ENCODE measurements around the gene SMAP2.
A peak's percentile ranks its signal among the peaks of the same experiment; 100 is the strongest.
"Not testable (repeated sequence)": the region's sequence is repeated elsewhere in the genome, so short reads cannot be mapped to it uniquely, and the experiment has no call there.

Gene SMAP2

DNA sequence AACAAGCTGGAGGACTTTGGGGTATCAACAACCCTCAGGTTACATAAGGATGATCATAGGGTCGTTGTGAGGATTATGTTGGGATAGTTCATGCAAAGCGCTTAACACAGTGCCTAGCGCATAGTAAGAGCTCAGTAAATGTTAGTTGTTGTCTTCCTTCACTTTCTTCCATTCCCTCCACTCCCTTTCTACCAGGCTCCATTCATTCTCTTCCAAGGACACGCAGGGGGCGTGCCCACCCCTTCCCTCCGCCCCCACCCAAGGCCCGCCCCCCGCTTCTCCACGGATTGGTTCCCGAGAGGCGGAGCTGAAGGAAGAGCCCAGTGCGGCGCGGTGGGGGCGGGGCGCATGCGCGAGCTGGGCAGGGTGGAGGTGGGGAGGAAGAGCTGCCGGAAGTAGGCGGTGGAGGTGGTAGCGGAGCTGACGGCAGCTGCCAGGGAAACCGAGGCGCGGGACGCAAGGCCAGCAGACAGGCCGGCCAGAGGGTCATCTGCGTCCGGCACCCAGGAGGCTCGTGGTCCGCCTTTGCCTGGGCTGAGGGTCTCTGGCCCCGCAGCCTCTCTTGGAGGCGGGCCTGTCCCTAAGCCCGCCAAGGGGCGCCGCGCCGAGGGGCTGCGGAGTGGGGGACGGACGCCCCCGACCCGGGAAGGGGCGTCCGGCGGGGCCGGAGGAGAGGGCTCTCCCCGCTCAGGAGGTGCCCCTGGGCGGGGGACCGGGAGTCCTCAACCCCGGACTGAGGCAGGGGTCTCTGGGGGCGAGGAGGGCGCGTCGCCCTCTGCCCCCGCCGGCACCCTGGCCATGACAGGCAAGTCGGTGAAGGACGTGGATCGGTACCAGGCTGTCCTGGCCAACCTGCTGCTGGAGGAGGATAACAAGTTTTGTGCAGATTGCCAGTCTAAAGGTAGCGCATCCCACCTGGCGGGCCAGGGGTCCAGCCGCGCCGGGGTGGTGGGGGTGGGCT is at the start of gene SMAP2:
TSS of gene SMAP2 (plus strand) at position 405 of the 961 bp plus-strand sequence. CDS start at position 799, 394 bp downstream.
- peak; percentile 97 for DNase-seq

DNA sequence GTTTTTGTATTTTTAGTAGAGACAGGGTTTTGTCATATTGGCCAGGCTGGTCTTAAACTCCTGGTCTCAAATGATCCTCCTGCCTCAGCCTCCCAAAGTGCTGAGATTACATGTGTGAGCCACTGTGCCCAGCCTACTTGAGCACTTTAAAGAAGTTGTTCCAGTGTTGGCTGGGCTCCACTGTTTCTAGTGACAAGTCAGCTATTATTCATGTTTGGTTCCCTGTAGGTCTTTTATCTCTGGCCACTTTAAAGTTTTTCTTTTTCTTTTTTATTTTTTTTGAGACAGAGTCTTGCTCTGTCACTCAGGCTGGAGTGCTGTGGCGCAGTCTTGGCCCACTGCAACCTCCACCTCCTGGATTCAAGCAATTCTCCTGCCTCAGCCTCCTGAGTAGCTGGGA is 42.1 kb upstream of the SMAP2 start:
- DNase-seq: not testable (repeated sequence)

DNA sequence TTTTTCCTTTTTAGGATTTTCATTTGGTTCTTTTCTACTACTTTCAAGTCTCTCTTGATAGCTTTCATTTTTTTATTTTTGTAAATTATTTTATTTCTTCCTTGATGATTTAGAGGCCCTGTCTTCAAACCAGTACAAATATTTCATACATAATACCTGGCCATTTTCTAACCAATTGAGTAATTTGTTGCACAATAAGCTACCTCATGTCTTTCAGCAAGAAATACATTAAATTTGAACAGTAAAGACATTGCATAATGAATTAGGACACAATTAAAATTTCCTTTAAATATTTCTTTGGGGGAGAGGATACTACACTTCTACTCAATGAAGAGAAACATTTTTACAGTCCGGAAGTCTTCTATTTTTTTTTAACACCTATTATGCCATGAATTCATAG is 40.8 kb upstream of the SMAP2 start:
- no peak for DNase-seq

DNA sequence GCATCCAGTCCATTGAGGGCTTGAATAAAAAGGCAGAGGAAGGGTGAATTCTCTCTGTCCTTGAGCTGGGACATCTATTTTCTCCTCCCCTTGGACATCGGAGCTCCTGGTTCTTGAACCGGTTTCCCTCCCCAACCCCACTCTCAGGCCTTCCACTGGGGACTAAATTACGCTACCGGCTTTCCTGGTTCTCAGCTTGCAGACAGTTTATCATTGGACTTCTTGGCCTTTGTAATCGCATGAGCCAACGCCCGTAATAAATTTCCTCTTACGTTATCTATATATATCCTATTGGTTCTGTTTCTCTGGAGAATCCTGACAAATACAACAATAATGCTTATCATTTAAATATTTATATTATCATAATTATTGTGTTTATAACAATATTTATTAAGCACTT is 36.1 kb upstream of the SMAP2 start:
- DNase-seq: no peak

DNA sequence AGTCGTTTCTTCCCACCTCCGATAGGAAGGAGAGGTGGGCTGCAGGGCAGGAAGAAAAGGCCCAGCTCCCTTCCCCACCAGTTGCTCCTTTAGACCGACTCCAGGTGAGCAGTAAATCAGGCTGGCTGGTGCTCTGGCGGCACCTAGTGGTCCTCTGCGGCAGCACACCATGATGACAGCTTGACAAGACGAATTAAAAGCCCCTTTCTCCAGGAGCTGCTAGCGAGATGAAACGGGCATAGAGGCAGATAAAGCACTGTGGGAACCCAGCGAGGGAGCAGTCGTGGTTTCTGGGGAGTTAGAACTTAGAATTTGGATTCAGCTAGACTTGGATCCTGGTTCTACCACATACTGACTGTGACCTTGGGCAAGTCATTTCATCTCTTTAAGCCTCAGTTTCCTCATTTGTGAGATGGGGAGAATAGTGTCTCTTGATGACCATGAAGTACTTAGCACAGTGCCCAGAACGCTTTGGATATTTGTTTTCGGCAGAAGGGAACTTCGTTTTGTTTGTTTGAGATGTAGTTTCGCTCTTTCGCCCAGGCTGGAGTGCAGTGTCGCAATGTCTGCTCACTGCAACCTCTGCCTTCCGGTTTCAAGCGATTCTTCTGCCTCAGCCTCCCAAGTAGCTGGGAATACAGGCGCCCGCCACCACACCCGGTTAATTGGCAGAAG is 34.6 kb upstream of the SMAP2 start:
- DNase-seq: peak; percentile 91

DNA sequence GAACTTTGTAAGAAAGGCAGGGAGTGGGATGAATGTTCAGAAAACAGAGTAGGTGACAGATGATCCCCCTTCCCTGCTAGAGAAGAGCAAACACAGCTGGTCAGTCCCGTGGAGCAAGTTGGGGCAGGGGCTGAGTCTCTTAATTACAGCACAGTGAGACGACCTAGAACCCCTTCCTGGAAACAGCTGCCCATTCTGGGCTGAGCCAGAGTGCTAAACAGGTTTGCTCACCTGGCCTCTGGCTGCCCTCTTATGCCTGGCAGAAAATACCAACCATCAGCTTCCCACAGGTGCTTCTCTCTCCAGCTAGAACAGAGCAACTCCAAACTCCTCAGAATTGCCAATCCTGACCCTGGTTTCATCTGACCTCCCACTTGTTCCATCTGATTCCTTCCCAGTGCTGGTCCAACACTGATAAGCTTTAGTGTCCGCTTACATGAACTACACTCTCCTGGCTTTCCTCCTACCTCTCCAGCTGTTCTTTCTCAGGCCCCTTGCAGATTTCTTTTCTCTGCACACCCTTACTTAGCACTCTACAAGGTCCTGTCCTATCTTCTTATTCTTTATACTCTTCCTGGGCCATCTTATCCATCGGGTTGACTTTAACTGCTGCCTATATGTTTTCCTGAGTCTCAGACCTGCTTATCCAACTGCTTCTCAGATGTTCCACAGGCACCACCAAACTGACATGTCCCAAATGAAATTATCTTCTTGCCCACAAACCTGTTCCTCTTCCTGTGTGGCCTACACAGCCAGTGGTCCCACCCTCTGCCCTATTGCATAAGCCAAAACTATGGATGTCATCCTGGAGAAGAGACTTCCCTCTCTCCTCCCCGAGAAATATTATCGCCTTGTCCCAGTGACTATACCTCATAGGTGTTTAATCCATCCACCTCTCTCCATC is 33.9 kb upstream of the SMAP2 start:
- no peak for DNase-seq

DNA sequence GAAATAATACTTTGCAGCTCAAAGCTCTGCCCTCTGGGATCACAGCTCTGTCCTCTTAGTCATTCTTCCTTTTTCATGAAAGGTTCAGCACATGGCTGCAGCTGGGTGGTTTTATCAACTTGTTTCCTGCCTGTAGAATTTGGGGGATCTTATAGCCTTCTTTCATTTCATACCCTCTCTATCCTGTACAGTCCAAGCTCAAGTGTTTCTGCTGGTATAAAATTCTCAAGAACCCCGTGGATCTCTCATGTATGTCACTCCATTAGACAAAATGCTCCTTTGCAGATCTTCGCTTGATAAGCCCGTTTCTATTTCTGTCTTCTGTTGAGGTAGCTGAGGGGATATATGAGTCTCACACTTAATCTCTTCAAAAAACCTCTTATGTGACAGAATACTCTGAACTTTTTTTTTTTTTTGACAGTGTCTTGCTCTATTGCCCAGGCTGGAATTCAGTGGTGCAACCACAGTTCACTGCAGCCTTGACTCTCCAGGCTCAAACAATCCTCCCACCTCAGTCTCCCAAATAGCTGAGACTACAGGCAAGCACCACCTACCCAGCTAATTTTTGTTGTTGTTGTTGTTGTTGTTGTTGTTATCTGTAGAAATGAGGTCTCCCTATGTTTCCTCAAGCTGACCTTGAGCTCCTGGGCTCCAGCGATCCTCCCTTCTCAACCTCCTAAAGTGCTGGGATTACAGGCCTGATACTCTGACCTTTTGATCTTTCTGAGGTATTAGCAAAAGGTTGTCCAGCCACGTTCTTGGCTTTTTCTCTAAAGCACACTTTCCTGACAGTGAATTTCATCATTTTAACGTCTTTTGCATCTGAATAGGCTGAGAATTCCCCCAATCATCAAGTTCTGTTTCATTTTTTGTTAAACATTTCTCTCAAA is 31.8 kb upstream of the SMAP2 start:
- DNase-seq: no peak

DNA sequence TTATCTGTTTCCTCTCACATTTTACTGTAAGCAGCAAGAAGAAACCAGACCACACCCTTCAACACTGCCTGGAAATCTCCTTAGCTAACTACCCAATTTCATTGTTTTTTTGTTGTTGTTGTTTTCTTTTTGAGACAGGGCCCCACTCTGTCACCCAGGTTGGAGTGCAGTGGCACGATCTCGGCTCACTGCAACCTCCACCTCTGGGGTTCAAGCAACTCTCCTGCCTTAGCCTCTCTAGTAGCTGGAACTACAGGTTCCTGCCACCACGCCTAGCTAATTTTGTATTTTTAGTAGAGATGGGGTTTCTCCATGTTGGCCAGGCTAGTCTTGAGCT is 31.2 kb upstream of the SMAP2 start:
- not testable (repeated sequence) for DNase-seq

DNA sequence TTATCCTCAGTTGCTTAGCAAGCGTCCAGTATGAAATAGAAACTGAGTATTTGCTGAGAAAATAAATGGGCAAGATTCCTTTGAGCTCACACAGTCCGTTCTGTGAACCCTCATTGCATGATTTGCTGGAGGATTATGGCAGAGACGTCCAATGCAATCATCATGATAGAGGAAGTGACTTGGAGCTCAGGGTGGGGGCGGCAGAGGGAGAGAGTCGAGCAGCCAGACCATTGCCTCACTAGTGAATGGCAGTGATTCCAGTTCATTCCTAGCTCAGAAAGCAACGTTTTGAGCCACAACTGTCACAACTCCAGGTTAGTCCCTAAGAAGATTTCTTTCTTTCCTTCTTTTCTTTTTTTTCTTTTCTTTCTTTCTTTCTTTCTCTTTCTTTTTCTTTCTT is 28.9 kb upstream of the SMAP2 start:
- DNase-seq: peak; percentile 51

DNA sequence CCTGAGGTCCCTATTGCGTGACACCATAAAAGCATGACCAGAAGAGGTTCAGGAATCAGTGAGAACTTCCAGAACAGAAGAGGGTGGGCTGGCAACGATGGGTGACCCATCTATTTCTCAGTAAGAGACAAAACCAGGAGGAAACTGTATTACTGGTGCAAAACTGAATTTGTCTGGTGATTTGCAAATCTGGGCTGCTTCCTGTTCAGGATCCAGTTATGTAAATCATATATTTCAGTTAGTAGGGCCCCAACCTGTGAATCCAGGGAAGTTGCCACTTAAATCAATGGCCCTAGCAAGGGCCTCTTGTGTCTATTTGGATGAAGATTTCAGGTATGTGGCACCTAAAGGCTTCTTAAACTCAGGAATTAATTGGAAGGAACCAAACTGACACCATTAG is 23.1 kb upstream of the SMAP2 start:
- no peak for DNase-seq

DNA sequence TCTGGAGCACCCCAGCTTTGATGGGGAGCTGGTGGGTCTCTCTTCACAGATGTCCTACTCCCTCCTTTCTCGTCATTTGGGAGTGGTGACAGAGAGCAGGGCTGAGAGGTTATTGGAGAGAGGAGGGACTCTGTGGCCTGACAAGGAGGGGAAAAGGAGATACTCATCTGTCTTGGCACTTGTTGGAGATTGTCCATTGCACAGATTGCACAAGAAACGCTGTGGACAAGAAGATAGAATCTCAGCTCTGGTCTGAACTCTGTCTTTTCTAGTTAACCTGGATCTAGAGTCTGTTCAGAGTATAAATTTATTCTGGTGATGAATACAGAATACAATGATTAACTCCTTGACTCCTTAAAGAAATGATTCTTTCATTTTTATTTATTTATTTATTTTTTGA is 22.4 kb upstream of the SMAP2 start:
- no peak for DNase-seq

DNA sequence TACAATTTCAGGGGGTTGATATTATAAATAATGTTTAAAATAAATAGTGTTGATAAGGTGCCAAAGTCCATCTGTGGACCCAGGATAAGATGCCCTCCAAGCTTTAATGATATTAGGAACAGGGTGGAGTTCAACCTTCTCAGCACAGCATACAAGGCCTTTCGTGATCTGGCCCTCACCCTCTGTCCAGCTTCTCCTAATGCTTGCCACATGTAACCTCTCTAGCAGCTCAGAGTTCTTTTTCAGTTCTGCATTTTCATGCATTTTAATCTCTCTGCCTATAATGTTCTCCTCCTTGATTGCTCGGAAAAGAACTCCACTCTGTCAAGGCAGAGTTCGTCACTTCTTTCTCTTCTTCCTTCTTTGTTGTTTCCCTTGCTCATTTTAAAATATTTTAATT is 21.4 kb upstream of the SMAP2 start:
- no peak for DNase-seq

DNA sequence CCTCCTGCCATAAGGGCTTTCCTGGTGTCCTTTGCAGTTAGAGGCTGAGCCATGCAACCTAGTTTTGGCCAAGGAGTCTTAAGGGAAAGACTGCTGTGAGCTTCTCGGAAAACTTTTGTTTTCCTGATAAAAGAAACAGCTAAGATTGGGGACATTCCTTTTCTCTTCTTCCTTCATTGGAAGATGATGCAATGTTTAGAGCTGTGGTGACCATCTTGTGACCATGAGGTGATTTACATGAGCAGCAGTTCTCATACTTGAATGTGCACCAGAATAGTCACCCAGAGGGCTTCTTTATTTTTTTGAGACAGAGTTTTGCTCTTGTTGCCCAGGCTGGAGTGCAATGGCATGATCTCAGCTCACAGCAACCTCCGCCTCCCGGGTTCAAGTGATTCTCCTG is 20.4 kb upstream of the SMAP2 start:
- DNase-seq: no peak

DNA sequence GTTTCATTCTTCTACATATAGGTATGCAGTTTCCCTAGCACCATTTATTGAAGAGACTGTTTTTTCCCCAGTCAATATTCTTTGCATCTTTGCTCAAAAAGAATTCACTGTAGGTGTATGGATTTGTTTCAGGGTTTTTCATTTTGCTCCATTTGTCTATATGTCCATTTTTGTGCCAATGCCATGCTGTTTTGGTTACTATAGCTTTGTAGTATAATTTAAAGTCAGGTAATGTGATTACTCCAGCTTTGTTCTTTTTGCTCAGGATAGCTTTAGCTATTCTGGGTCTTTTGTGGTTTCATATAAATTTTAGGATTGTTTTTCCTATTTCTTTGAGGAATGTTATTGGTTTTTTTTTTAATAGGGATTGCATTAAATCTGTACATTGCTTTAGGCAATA is 15.9 kb upstream of the SMAP2 start:
- DNase-seq: no peak

DNA sequence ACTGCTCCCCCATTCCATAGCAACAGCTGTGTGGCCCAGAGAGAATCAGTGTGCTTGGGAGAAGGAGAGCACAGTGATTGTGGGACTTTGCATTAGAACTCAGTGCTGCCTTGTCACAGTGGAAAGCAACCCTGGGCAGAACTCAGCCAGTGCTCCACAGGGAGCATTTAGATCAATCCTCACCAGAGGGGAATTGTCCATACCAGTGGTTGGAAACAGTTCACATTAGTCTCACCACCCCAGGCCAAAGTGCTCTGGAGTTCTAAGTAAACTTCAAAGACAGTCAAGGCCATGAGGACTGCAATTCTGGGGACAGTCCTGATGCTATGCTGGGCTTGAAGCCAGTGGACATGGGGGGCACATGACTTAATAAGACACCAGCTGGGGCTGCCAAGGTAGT is 12.9 kb upstream of the SMAP2 start:
- DNase-seq: no peak

DNA sequence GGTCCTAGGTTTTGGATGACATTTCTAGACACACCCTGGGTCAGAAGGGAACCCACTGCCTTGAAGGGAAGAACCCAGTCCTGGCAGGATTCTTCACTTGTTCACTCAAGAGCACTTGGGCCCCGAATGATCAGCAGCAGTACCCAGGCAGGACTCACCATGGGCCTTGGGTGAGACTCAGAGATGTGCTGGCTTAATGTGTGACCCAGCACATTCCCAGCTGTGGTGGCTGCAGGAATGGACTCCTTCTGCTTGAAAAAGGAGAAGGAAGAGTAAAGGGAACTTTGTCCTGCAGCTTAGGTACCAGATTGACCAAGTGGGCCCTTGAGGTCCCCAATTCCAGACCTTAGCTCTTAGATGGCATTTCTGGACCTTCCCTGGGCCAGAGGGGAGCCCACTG is 12.3 kb upstream of the SMAP2 start:
- no peak for DNase-seq

DNA sequence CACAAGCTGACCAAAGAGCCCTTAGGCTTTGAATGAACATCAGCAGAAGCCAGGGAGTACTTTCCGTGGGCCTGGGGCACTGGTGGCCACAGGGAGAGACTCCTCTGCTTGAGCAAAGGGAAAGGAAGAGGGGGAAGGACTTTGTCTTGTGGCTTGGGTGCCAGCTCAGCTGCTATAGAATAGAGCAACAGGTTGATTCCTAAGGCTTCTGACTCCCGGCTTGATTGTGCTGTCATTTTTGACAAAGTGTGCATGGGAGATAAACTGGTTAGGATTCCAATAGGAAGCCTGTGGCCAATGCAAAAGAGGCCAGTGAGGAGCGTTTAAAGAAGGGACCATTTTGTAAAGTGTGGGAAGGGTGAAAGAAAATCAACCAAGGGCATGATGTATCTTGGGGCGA is 11.9 kb upstream of the SMAP2 start:
- no peak for DNase-seq

DNA sequence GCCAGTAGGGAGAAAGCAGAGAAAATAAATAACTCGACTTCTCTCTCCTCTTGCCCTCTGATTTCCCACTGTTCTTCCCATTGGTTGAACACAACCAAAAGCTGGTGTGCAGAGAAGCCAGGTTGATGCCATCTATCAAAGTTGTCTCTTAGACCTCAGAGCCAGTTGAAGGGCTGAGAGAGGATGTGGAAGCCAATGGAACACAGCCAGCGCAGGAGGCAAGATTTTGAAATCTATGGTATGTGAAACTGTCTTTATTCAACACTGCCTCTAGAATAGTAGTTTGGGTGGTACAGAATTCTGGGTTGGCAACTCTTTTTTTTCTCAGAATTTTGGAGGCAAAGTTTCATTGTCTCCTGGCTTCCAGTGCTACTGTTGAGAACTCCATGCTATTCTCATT is 11.3 kb upstream of the SMAP2 start:
- DNase-seq: no peak

DNA sequence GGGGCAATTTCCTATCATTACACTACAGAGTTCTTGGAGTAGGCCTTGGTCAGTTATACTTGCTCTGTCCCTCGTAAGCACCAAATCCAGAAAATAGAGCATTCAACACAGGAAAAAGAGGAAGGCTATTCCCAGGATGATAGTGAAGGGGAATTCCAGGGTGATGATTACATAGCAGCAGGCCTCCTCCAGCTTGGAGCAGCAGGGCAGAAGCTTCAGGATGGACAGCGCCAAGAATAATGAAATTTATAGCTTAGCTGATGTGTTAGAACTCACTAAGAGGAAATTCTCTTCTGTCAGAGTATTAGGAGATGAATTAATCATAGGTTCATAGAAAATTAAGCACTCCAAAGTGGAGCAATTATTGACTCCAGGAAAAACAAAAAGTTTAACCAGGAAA is 10.8 kb upstream of the SMAP2 start:
- no peak for DNase-seq

DNA sequence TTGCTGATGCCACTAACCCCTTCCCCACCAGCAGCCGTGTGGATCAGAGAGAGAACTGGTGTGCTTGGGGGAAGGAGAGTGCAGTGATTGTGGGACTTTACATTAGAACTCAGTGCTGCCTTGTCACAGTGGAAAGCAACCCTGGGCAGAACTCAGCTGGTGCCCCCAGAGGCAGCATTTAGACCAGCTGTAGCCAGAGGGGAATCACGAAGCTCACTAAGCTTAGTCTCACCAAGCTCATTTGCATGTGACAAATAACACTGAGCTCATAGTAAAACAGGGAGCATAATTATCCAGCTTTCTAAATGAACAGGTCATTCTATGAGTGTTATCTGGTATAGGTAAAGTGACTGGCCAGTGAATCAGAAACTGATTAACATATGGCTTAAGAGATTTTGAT is 9.8 kb upstream of the SMAP2 start:
- no peak for DNase-seq

DNA sequence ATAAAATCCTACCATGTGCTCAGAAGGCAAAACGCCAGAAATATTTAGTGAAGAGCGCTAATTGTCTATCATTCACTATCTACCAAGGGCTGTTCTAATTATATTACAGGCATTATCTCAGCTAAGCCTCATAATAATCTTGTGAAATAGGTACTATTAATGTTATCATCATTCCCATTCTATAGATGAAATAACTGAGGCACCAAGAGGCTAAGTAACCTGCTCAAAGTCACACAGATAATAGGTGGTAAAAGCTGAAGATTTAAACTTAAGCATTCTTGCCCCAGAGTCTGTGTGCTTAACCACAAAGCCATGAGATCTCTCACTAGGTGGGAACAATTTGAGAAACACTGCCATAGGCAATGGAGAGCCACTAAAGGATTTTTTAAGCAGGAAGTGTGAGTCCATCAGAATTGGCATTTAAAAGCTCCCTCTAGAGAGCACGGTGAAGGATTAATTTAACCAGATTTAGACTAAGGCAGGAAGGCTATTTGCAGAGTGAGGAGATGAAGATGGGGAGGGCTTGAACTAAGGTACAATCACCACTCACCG is 1.7 kb upstream of the SMAP2 start:
- DNase-seq: no peak
